Measurements from ENCODE around the gene FTO. TPM values are rescaled to one million over a fixed set of nuclear protein-coding genes. Genes with fewer than 3 reads are reported as not detected.
"Not testable (repeated sequence)": the region's sequence is repeated elsewhere in the genome, so short reads cannot be mapped to it uniquely, and the experiment has no call there.

FTO gene
- total RNA-seq, 2 experiments from 2014 or later: 48.6 to 53.2 TPM

DNA sequence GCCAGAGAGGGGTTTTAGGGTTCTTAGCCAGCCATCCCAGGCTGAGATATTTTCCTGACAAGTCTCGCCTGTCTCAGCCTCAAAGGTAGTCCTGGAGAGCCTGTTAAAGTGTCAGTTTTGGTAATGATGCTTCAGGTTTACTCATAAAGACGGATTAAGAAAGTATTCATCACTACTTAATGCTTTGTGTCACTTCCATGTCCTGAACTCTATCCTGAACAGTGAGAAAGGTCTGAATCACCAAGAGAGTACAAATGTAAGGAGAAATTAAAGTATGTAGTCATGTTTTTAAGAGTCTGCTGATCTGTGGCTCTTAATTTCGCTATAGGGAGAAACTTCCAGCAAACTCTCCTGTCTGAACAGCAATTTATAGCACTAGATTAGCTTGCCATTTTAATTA lies 14.3 kb upstream of the FTO start:
- CTCF ChIA-PET: no interaction called here

DNA sequence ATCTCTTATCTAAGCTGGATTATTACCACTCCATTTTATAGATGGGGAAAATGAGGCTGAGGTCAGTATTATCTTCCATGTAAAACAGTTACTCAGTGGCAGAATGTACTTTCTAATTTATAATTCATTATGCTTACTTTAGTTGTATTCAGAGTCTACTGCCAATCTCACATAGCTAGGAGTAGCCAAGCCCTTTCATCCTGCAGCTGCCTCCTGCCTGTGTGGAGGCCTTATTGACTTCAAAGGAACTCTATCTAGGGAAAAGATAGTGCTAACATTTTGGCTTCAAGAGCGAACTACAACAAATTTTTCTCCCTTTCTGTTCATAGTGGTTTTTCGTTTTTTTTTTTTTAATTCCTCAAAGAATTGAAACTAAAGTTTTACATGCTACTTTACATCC lies 13.2 kb upstream of the FTO start:
- TF ChIP-seq, protein P1, sequence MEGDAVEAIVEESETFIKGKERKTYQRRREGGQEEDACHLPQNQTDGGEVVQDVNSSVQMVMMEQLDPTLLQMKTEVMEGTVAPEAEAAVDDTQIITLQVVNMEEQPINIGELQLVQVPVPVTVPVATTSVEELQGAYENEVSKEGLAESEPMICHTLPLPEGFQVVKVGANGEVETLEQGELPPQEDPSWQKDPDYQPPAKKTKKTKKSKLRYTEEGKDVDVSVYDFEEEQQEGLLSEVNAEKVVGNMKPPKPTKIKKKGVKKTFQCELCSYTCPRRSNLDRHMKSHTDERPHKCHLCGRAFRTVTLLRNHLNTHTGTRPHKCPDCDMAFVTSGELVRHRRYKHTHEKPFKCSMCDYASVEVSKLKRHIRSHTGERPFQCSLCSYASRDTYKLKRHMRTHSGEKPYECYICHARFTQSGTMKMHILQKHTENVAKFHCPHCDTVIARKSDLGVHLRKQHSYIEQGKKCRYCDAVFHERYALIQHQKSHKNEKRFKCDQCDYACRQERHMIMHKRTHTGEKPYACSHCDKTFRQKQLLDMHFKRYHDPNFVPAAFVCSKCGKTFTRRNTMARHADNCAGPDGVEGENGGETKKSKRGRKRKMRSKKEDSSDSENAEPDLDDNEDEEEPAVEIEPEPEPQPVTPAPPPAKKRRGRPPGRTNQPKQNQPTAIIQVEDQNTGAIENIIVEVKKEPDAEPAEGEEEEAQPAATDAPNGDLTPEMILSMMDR (IDR thresholded peaks at IDR 0.05): no peak
- H3K27me3 Mint-ChIP-seq: no peaks in the 10 kb centered on the region
- H3K4me1 Mint-ChIP-seq (ENCODE audit: low read depth): no peaks in the 10 kb centered on the region
- DNase-seq: no peak
- no peaks in the 10 kb centered on the region for H3K9me3 Mint-ChIP-seq
- CTCF ChIA-PET: no interaction called here
- H3K36me3 Mint-ChIP-seq (ENCODE audit: low read depth): peaks cover 4% of the 10 kb centered on the region
- POLR2A ChIA-PET: no interaction called here
- no peak overlapping the region for H3K4me3 Mint-ChIP-seq
- no peak overlapping the region for H3K27ac Mint-ChIP-seq
- intact Hi-C loops (cut with micrococcal nuclease): no loop called here
- ATAC-seq: no peak

More for the DNA sequence above, 14.3 kb upstream of the FTO start:
- Mint-ChIP-seq H3K4me3 (no peak overlapping the region), H3K4me1 (ENCODE audit: low read depth) (no peaks in the 10 kb centered on the region), H3K36me3 (ENCODE audit: low read depth) (peaks cover 14% of the 10 kb centered on the region), H3K27me3 (no peaks in the 10 kb centered on the region), H3K9me3 (peaks cover 7% of the 10 kb centered on the region), H3K27ac (no peak overlapping the region)
- DNase-seq: no peak
- TF ChIP-seq, protein P1 (IDR thresholded peaks at IDR 0.05): no peak
- intact Hi-C loops (cut with micrococcal nuclease): no loop called here
- POLR2A ChIA-PET: no interaction called here
- no peak for ATAC-seq

DNA sequence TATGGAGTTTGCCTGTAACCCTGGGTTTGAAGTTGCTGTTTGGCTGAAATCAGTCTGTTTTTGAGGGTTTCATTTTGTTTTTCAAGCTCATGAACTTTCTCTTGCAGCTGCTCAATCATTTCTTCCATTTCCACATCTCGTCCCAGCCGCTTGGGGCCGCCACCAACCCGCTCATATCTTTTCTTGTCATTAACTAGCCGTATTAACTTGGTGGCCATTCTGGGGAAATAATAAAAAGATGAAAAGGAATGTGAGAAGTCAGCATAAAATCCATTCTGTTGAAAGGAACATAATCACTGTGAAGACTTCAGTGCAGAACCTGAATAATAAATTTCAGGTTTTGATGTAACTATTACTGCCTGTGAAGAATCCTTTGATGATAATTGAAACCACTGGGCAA lies 11.8 kb upstream of the FTO start:
- TF ChIP-seq, protein P1 (IDR thresholded peaks at IDR 0.05): no peak
- no peaks in the 10 kb centered on the region for H3K9me3 Mint-ChIP-seq
- ChIA-PET CTCF (no interaction called here), POLR2A (no interaction called here)
- H3K27me3 Mint-ChIP-seq: no peaks in the 10 kb centered on the region
- no peaks in the 10 kb centered on the region for H3K4me1 Mint-ChIP-seq (ENCODE audit: low read depth)
- H3K27ac Mint-ChIP-seq: no peak overlapping the region
- DNase-seq (no peak), ATAC-seq (no peak)
- no peak overlapping the region for H3K4me3 Mint-ChIP-seq
- intact Hi-C loops (cut with micrococcal nuclease): no loop called here
- peaks cover 8% of the 10 kb centered on the region for H3K36me3 Mint-ChIP-seq (ENCODE audit: low read depth)

DNA sequence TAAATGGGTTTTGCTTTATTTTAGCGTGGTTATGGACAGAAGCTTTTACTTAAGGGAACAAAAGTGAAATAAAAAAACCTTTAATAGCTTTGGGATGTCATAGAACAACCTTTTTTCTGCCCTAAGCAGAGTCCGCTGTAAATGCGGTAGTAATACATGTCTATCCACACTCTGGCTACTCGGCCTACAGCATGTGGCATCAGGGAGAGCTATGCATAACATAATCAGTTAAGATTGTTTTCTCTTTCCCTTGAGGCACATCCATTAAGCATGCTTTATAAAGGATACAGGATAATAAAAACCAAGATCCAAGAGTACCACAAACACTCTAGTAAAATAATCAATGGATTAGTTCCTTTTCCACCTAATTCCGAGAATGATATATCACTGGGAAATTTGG lies 10.6 kb upstream of the FTO start:
- Mint-ChIP-seq H3K9me3 (no peaks in the 10 kb centered on the region), H3K27me3 (no peaks in the 10 kb centered on the region), H3K4me3 (no peak overlapping the region), H3K36me3 (ENCODE audit: low read depth) (peaks cover 9% of the 10 kb centered on the region), H3K4me1 (ENCODE audit: low read depth) (no peaks in the 10 kb centered on the region), H3K27ac (no peak overlapping the region)
- CTCF ChIA-PET: no interaction called here
- intact Hi-C loops (cut with micrococcal nuclease): no loop called here
- no peak for ATAC-seq
- TF ChIP-seq, protein P1 (IDR thresholded peaks at IDR 0.05): no peak
- POLR2A ChIA-PET: no interaction called here
- no peak for DNase-seq

DNA sequence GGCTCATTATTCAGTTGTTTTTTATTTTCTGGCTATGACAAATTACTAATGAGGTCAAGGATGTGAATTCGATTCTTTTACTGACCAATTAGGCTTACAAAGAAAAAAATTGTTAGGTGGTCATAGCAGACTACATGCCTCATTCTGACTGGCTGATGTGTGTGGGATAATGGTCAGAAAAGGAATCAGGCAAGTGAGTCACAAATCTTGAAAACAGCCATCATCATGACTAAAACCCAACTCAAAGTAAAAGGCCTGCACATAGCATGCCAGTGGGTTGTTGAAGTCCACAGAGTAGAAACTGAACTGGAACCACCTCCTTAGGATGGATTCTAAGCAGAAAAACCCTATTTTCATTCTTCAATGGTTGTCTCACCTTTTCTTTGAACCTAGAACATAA lies 8.9 kb upstream of the FTO start:
- Mint-ChIP-seq H3K36me3 (ENCODE audit: low read depth) (peaks cover 9% of the 10 kb centered on the region), H3K27me3 (no peaks in the 10 kb centered on the region), H3K9me3 (no peaks in the 10 kb centered on the region), H3K27ac (no peak overlapping the region), H3K4me3 (no peak overlapping the region), H3K4me1 (ENCODE audit: low read depth) (no peaks in the 10 kb centered on the region)
- no peak for DNase-seq
- ATAC-seq: no peak
- ChIA-PET POLR2A (no interaction called here), CTCF (interaction anchor here (1.1 to 1.4 kb wide), 2 partner anchors 17 to 145 kb away, joined by 3 to 4 read pairs; no protein-coding TSS in a partner anchor)
- intact Hi-C loops (cut with micrococcal nuclease): no loop called here
- TF ChIP-seq, protein P1 (IDR thresholded peaks at IDR 0.05): no peak

DNA sequence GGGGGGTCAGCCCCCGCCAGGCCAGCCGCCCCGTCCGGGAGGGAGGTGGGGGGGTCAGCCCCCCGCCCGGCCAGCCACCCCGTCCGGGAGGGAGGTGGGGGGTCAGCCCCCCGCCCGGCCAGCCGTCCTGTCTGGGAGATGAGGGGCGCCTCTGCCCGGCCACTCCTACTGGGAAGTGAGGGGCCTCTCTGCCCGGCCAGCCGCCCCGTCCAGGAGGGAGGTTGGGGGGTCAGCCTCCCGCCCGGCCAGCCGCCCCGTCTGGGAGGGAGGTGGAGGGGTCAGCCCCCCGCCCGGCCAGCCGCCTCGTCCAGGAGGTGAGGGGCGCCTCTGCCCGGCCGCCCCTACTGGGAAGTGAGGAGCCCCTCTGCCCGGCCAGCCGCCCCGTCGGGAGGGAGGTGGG lies 5.7 kb upstream of the FTO start:
- H3K9me3 Mint-ChIP-seq; H3K4me1 Mint-ChIP-seq (ENCODE audit: low read depth); POLR2A ChIA-PET; H3K27ac Mint-ChIP-seq; H3K36me3 Mint-ChIP-seq (ENCODE audit: low read depth); DNase-seq; H3K4me3 Mint-ChIP-seq; CTCF ChIA-PET; intact Hi-C loops (cut with micrococcal nuclease); ATAC-seq; H3K27me3 Mint-ChIP-seq: not testable (repeated sequence)

Measured in activated CD8-positive, alpha-beta T cell treated with anti-CD3 and anti-CD28 coated beads for 36 hours (primary cell).